ENCODE results near the gene PLCB1. TPM values are rescaled to one million over a fixed set of nuclear protein-coding genes. Genes with fewer than 3 reads are reported as not detected.

The PLCB1 gene
- total and polyA plus RNA-seq, 10 of the 15 experiments (the other 5 are each of a cell fraction or from before 2014, with no cell fraction given), result 0.05 to 5.3 (median 0.17) TPM; not detected in 1

GRCh38 chr20:8155812-8156211 lies 23.7 kb downstream of the PLCB1 start:
- no peaks in the 10 kb centered on the region for H4K20me1 ChIP-seq (ENCODE audit: control insufficient read depth, insufficient read depth)
- H3K27ac ChIP-seq (ENCODE audit: control insufficient read depth, insufficient read depth), result no peak overlapping the region
- POLR2A ChIA-PET, result no interaction called here
- 6% methylated on average over 2 of the region's 2 CpGs for WGBS (ENCODE audit: insufficient coverage, insufficient replicate concordance, low lambda C conversion rate, missing lambda C conversion rate)
- FAIRE-seq (no peak), ATAC-seq (no peak), DNase-seq (ENCODE audit: low read depth, low spot score) (no peak)
- TF ChIP-seq ZBTB33 (IDR thresholded peaks at IDR 0.05) (no peak), SPI1 (IDR thresholded peaks at IDR 0.05; ENCODE audit: borderline replicate concordance, insufficient read depth, low read depth, low read length) (no peak), ZNF592 (IDR thresholded peaks at IDR 0.05) (no peak), SREBF2 (IDR thresholded peaks at IDR 0.05; ENCODE audit: low read length) (no peak), BMI1 (IDR thresholded peaks at IDR 0.05; ENCODE audit: borderline replicate concordance) (no peak)
- H3K9ac ChIP-seq (ENCODE audit: control insufficient read depth, insufficient read depth, low read length), result no peak overlapping the region
- SMC1A ChIA-PET (ENCODE audit: uncharacterized antibody, unreplicated experiment), result interaction anchor here (1.3 kb wide), 1 partner anchor 50 kb away, joined by 3 read pairs; no protein-coding TSS in a partner anchor
- CTCF ChIA-PET, result no interaction called here
- RAD21 ChIA-PET (ENCODE audit: unreplicated experiment), result no interaction called here
- intact Hi-C loops (cut with micrococcal nuclease; ENCODE audit: unreplicated experiment) (no loop called here), in situ Hi-C loops (cut with MboI) (no loop called here)
- H3K27me3 ChIP-seq (replicated peaks in 1 of 2; ENCODE audit: control insufficient read depth in 2 of 2, insufficient read depth in 2 of 2, low read length in 1 of 2), result no peaks in the 10 kb centered on the region; a peak in 1 of 4 replicates
- no peaks in the 10 kb centered on the region for H3K4me1 ChIP-seq (ENCODE audit: control insufficient read depth, insufficient read depth, low read length)
- no peak overlapping the region for H3K4me2 ChIP-seq (ENCODE audit: control insufficient read depth, insufficient read depth)
- no TSS peak for BruUV-seq (replicated peaks)
- no peak overlapping the region for H3K4me3 ChIP-seq
- H3K79me2 ChIP-seq (ENCODE audit: control insufficient read depth, insufficient read depth, low read length), result no peaks in the 10 kb centered on the region
- no peaks in the 10 kb centered on the region for H3K36me3 ChIP-seq (ENCODE audit: control insufficient read depth in 2 of 2, insufficient read depth in 2 of 2, low read length in 1 of 2)
- H2AFZ ChIP-seq (ENCODE audit: control insufficient read depth, low read depth, low read length), result no peak overlapping the region
- no peaks in the 10 kb centered on the region; the same call in 2 of the 3 replicates for H3K9me3 ChIP-seq (replicated peaks; ENCODE audit: control insufficient read depth, insufficient read depth, low read length)
